Lung (tissue), 12 donors: ENCODE measurements around the gene LILRA2. TPM values are rescaled to one million over a fixed set of nuclear protein-coding genes. Genes with fewer than 3 reads are reported as not detected.
"Not testable (repeated sequence)": the region's sequence is repeated elsewhere in the genome, so short reads cannot be mapped to it uniquely, and the experiment has no call there.

Source experiments
- ATAC-seq: fragments of 200-7000 bp; cut with Tn5 transposase; one replicate; pipeline ENCODE4 v1.9.1; 2020; ENCODE audit warnings: moderate number of reproducible peaks; ENCODE audit not compliant: insufficient read depth, low FRiP score
- DNase-seq, 3 donors: peaks; one replicate each; pipeline ENCODE4 v3.0.0-alpha.2; 2013 to 2017
- H3K27ac ChIP-seq, 2 donors: one replicate each; pipeline ENCODE4 v1.5.1; 2013; ENCODE audit warnings: mild to moderate bottlenecking in 2 of 2, moderate library complexity in 2 of 2, control low read depth in 1 of 2, inconsistent platforms in 1 of 2, low read depth in 1 of 2, low read length in 1 of 2
- H3K27me3 ChIP-seq, 3 donors: one replicate each; pipeline ENCODE4 v1.5.1; 2013; ENCODE audit warnings: low read length in 2 of 3; ENCODE audit not compliant: control insufficient read depth in 3 of 3, insufficient read depth in 3 of 3
- H3K36me3 ChIP-seq, 4 donors: one replicate each; pipeline ENCODE4 v1.5.1; 2013; ENCODE audit warnings: low read length in 4 of 4, mild to moderate bottlenecking in 1 of 4, moderate library complexity in 1 of 4; ENCODE audit not compliant: control insufficient read depth in 4 of 4, insufficient read depth in 4 of 4
- H3K4me1 ChIP-seq, 5 donors: one replicate each; pipeline ENCODE4 v1.5.1; 2013; ENCODE audit warnings: low read length in 5 of 5, mild to moderate bottlenecking in 2 of 5, moderate library complexity in 1 of 5; ENCODE audit not compliant: control insufficient read depth in 5 of 5, insufficient read depth in 5 of 5
- H3K4me3 ChIP-seq: one replicate; pipeline ENCODE4 v1.5.1; 2013; ENCODE audit warnings: mild to moderate bottlenecking, control low read depth, moderate library complexity
- H3K9ac ChIP-seq, 2 donors: one replicate each; pipeline ENCODE4 v1.5.1; 2013; ENCODE audit warnings: low read length in 2 of 2, control low read depth in 1 of 2; ENCODE audit not compliant: insufficient read depth in 1 of 2
- H3K9me3 ChIP-seq, 4 donors: one replicate each; pipeline ENCODE4 v1.5.1; 2013; ENCODE audit warnings: low read length in 3 of 4, mild to moderate bottlenecking in 1 of 4, moderate library complexity in 1 of 4; ENCODE audit not compliant: control insufficient read depth in 4 of 4, insufficient read depth in 3 of 4
- WGBS, 2 donors: extraction: QIAGEN DNeasy Blood & Tissue Kit; methylation state at CpG; one replicate each; pipeline ENCODE4 v1.1.7; 2013; 5-methylcytosine and 5-hydroxymethylcytosine counted together
- polyA plus RNA-seq, 2 donors: library from polyadenylated mRNA; stranded (reverse); fragments of 200-250 nt; gene quantifications; one replicate each; pipeline ENCODE4 v1.2.1, GENCODE V29; 2013
- total RNA-seq, 2 donors: library from RNA; depleted of rRNA in 1 of 2; stranded (reverse); fragments of >200 nt in 1 of 2; gene quantifications; one replicate each; pipeline ENCODE4 v1.2.1, GENCODE V29; 2014 to 2021
- TF ChIP-seq, protein P1 (sequence below): IDR thresholded peaks from 2 replicates; pipeline ENCODE4 v1.5.1; 2012; ENCODE audit warnings: mild to moderate bottlenecking; ENCODE audit errors: control extremely low read depth, extremely low read depth
- donor health status: control.
- donor health status: control.
- donor health status: Bipolar disorder and iron deficiency.
- donor health status: healthy.
- donor health status: DM: yes; HTN: yes; CAD: no.

The LILRA2 gene
- total and polyA plus RNA-seq, 4 donors, result 1.2 to 51.6 (median 9.0) TPM

DNA sequence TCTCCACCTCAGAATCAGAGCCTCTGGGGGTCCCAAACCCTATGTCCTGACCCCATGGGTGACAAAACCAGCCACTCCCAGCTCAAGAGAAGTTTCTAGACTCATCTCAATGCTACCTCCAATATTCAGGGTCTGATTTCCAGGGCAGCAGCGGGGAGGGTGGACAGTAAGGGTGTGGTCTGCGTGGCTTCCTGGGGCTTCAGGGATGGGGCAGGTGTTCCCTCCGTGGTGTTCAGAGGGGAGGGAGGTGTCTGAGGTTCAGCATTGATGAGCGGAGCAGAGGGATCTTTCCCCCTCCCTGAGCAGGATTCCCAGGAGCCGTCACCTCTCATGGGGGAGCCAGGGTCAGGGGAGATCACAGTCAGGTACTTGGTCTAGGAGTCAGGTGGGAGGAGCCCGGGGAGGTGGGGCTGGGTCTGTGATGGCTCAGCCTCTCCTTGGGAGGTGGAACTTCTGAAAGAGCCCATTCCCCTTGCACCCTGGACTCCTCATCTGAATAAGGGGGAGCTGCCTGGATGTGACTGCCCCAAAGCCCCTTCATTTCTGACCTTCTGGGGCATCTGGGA, 2.9 kb downstream of the LILRA2 start:
- Histone ChIP-seq H3K36me3 (no peaks in the 10 kb centered on the region), H3K9ac (no peak overlapping the region), H3K4me3 (no peak overlapping the region), H3K27ac (no peak overlapping the region), H3K4me1 (no peaks in the 10 kb centered on the region), H3K9me3 (no peaks in the 10 kb centered on the region), H3K27me3 (no peaks in the 10 kb centered on the region)
- no peak for DNase-seq
- WGBS, 2 donors, result 70 to 91% methylated on average over 6 of the region's 6 CpGs
- no peak for ATAC-seq
- TF ChIP-seq, protein P1, sequence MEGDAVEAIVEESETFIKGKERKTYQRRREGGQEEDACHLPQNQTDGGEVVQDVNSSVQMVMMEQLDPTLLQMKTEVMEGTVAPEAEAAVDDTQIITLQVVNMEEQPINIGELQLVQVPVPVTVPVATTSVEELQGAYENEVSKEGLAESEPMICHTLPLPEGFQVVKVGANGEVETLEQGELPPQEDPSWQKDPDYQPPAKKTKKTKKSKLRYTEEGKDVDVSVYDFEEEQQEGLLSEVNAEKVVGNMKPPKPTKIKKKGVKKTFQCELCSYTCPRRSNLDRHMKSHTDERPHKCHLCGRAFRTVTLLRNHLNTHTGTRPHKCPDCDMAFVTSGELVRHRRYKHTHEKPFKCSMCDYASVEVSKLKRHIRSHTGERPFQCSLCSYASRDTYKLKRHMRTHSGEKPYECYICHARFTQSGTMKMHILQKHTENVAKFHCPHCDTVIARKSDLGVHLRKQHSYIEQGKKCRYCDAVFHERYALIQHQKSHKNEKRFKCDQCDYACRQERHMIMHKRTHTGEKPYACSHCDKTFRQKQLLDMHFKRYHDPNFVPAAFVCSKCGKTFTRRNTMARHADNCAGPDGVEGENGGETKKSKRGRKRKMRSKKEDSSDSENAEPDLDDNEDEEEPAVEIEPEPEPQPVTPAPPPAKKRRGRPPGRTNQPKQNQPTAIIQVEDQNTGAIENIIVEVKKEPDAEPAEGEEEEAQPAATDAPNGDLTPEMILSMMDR, result no peak

DNA sequence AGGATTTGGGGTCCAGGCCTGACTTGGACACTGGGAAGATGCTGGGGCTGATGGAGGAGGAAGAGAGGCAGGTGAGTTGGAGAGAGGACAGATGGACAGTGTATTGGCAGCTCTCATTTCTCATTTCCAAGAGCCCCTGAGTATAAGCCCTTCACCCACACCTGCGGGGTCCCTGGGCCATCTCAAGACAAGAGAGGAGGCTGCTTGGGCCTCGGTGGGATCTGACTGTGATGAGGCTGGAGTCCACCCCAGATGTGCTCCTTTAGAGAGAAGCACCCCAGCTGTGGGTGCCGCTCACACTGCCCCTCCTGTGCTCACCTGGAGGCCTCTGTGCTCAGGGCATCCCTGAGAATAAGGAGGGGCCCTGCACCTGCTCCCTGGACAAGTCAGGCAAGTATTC, 3.7 kb downstream of the LILRA2 start:
- Histone ChIP-seq H3K4me3 (no peak overlapping the region), H3K36me3 (no peaks in the 10 kb centered on the region), H3K4me1 (no peaks in the 10 kb centered on the region), H3K9me3 (no peaks in the 10 kb centered on the region), H3K9ac (no peak overlapping the region), H3K27me3 (no peaks in the 10 kb centered on the region), H3K27ac (no peak overlapping the region)
- 85 to 96% methylated on average over 2 to 3 of the region's 3 CpGs for WGBS, 2 donors
- DNase-seq (no peak), ATAC-seq (no peak)
- TF ChIP-seq, protein P1, result no peak

DNA sequence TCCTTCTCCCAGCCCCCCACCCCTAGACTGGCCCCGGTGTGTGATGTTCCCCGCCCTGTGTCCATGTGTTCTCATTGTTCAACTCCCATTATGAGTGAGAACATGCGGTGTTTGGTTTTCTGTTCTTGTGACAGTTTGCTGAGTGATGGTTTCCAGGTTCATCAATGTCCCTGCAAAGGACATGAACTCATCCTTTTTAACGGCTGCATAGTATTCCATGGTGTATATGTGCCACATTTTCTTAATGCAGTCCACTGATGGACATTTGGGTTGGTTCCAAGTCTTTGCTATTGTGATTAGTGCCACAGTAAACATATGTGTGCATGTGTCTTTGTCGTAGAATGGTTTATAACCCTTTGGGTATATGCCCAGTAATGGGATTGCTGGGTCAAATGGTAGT, 4.7 kb downstream of the LILRA2 start:
- not testable (repeated sequence) for DNase-seq, H3K4me1 ChIP-seq, H3K27ac ChIP-seq, ATAC-seq, H3K27me3 ChIP-seq, H3K4me3 ChIP-seq, H3K36me3 ChIP-seq, H3K9ac ChIP-seq, H3K9me3 ChIP-seq
- WGBS, 2 donors, result 89 to 90% methylated on average over 5 of the region's 5 CpGs

DNA sequence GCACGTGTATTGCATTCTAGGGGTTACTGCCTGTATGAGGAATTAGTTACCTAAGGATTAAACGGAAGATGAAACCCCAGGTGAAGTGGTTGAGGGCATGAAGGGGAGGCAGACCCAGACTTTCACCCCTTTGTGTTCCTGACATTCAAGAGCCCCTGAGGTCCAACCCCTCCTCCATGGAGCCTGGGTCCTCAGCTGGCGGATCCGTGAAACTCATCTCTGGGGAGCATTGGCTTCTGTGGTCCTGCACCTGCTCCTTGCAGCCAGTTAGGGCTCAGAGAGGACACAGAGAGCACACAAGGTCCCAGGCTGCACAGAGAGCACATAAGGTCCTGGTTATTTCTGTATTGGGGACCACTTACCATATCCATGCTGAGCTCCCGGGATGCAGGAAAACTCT, 12.8 kb downstream of the LILRA2 start:
- Histone ChIP-seq H3K9ac (no peak overlapping the region), H3K36me3 (no peaks in the 10 kb centered on the region), H3K27ac (no peak overlapping the region), H3K27me3 (no peaks in the 10 kb centered on the region), H3K4me1 (no peaks in the 10 kb centered on the region), H3K9me3 (peaks cover 0 to 8% (median 3%) of the 10 kb centered on the region in 4 donors), H3K4me3 (no peak overlapping the region)
- WGBS, 2 donors, result 75 to 90% methylated on average over 5 of the region's 5 CpGs
- DNase-seq, result no peak
- TF ChIP-seq, protein P1, result no peak
- ATAC-seq, result no peak
